HG02973 (cell line): ENCODE data around the gene PUS7L.

Experiments
- ATAC-seq: cut with Tn5 transposase; IDR thresholded peaks from one replicate; pipeline ENCODE4 v1.9.1; 2021; ENCODE audit warnings: moderate library complexity; ENCODE audit not compliant: unreplicated experiment

Gene PUS7L, protein sequence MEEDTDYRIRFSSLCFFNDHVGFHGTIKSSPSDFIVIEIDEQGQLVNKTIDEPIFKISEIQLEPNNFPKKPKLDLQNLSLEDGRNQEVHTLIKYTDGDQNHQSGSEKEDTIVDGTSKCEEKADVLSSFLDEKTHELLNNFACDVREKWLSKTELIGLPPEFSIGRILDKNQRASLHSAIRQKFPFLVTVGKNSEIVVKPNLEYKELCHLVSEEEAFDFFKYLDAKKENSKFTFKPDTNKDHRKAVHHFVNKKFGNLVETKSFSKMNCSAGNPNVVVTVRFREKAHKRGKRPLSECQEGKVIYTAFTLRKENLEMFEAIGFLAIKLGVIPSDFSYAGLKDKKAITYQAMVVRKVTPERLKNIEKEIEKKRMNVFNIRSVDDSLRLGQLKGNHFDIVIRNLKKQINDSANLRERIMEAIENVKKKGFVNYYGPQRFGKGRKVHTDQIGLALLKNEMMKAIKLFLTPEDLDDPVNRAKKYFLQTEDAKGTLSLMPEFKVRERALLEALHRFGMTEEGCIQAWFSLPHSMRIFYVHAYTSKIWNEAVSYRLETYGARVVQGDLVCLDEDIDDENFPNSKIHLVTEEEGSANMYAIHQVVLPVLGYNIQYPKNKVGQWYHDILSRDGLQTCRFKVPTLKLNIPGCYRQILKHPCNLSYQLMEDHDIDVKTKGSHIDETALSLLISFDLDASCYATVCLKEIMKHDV

DNA sequence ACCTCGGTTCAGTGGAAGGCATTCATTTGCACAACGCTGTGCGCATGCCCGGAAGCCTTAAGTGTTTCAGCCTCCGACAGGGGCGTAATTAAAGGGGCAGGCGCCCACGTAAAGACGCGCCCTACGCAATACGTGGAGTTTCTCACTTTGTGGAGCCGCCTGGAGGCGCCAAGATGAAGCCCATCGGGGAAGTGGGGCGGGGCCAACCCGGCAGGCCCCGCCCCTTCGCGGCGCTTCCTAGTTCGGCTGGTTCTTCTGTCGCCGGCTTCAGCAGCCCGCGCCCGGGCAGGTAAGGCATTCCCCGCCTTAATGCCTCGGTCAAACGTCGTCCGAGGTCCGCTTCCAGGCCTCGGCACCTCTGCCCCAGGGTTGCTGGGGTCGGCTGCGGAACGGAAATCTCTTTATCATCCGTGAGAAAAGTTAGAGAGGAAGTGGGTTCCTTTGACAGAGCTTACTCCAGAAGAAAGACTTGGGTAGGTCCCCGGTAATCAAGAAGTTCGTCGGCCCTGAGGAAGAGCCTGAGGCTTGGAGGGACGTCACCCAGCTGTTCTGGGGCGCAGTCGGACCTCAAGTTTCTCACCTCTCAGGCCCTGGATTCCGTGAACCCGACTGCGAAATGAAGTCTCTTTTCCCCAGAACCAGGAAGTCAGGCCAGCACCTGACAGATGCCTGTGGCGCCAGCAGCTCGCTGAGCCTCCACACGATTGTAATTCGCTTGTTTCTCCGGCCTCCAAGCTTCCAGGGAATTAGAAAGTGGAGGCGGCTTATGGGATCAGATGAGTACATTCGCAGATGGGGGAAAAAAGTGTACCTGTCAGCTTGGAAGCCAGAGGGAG is at the start of gene PUS7L, which contains the start of gene IRAK4:
Gene PUS7L (minus strand): TSS at position 63 of the 836 bp plus-strand sequence. CDS start 3,545 bp downstream, outside the sequence.
Gene IRAK4 (plus strand): TSS at position 224 of the 836 bp plus-strand sequence. CDS start 9,161 bp downstream, outside the sequence.
- peak; percentile 98 for ATAC-seq

DNA sequence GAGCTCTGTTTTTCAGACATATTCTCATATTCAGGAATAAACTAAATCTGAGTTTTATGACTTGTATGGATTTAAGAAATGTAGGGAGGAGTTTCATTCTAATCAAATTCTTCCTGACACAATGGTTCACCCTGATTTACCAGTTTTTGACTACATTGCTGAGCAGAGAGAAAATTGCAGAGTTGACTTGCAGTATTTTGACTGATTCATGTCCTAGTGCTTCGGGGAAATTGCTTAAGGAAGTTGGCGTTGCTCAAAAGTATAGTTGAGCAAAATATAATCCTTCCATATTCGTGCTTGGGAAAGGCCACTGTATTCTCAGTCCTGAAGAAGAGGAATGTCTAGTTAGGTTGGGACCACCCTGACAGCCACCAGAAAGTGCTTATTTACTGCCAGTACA is 48.8 kb upstream of the PUS7L start:
- ATAC-seq, result no peak

DNA sequence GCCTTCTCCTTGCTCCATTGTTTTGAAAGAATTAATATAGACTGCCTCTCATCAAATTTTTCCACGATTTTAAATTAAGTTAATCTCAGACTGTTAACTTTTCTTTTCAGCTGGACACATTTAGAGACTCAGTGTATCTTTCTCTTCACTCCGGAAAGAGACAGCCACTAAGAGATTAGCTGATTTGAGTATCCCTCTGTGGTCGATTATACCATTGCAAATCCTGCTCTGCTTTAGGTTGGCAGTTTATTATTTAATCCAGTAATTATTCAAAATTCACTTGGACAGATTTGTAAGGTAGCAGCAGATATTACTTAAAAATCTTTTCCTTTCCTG is 48.1 kb upstream of the PUS7L start:
- no peak for ATAC-seq

DNA sequence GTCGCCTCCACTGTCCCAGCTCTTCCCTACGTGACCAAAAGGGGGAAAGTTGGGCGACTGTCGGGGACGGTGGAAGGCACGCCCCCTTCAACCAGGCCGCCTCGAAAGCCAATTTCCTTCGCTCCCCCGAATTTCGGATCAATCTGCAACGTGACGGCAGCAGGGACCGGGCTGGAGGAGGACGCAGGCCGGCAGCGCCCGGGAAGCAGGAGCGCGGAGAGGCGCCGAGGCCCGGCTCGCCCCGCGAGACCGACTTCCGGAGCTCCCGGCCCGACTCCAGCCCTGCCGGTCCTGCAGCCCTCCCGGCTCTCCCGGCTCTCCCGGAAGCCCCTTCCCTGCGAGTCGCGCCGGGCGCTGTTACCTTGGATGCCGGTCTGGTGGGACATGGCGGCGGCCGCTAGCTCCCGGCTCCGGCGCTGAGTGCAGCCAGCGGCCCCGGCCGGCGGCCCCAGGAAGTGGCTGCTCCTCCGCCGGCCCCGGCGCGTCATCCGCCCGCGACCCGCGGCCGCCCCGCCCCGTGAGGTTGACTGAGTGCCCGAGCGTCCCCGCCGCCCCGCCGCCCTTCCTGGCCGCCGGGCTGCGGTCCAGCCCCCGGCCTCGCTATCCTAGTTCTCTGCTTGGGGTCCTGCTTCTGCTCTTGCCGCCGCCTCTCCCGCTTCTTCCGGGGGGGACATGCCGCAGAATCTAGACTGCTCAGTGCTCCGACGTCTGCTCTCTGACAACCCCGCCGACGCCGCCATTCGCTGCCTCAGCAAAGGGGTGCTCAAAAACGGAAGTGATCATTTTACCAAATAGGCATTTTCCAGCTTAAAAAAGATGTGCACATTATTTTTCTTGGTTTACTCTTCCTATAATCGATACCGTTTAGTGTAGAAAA is 47.5 kb upstream of the PUS7L start, which contains the start of gene TWF1:
Gene TWF1 (minus strand): TSS at position 458 of the 877 bp plus-strand sequence. CDS start 72 bp downstream, at position 386.
- ATAC-seq, result peak; percentile 94

DNA sequence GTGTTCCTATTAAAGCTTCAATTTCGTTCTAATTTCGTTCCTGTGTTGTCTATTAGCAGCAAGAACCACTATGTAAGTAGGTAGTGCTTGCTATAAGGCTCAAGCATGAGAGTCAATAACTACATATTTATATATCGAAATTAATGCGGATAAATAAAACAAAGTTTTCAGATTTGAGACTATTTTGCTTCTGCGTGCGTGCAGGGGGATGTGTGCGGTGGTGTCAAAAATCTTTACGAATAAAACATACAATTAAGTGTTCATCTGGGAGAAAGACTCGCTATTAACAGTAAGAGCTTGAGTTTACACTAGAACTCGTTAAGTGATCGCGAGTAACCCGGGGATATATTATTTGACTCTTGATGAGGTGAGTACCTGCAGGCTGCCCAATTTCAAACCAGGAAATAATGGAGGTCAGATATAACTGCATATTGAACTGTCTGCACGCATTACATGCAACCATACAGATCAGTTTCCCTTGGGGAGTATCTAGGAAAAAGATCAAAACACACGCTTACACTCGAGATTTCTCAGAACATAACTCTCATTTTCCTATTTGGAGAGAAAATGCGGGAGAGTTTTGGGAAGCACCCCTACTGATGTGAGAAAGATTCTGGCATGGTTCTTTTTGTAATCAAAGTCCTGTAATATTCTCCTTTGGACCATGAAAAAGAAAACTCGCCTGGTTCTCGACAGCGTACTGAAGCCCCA is 46.7 kb upstream of the PUS7L start:
- no peak for ATAC-seq

DNA sequence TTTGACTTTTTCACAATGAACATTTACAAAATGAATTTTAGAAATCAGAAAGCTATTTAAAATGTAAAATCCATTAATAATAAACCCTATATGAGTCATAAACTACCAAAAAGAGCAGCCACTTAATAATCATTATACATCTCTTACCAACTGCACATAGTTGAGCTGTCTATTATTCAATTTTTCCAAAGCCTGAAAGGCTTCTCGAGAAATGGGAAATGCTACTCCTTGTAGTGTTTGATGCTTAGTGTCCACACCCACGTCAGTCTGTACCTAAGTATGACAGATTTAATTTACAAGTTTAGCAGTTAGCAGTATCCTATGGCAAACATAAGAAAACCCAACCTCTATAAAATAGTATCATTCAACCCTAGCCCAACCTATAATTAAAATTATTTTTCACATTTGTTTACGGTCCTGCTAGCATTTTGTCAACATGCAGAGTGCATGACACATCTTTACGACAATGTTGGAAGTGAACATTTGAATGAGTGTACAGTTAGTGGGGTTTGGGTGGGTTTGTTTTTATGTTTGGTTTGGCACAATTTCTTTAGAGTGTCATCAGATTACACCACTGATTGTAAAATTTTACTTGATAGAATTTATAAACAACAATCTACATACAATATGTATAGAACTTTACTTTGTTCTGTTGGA is 39.1 kb upstream of the PUS7L start:
- no peak for ATAC-seq

DNA sequence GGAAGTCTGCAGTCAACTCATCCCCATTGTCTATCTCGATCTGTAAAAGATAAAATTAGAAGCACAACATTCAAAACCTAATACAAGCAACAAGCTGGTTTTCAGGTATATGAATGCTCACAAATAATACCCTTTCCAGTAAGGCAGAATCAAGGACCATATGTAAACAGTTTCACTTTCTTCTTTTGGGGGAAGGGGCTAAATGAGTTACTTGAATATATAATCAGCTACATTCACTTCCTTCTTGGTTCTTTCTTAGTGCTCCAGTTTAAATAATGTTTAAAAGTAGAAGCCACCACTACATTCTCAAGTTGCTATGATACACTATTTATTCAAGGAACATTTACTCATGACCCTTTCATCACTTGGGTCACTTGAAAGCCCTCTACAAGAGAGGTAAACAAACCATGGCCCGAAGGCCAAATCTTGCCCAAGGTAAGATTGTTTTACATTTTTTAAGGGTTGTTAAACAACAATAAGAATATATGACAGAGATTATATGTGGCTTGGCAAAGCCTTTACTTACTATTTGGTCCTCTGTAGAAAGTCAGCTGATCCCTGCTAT is 37.2 kb upstream of the PUS7L start:
- no peak for ATAC-seq

DNA sequence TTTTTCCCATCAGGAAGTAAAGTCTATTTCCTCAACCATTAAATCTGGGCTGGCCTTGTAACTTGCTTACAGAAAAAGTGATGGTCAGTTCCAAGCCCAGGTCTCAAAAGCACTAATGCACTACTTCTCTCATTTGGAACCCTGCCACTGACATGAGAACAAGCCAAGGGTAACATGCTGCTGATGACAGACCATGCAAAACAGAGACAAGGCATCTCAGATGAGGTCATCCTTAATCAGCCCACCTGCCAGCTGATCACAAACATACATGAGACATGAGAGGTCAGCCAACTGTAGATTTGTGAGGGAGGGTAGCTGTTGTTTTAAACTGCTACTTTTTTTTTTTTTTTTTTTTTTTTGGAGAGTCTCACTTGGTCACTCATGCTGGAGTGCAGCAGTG is 31.4 kb upstream of the PUS7L start:
- no peak for ATAC-seq

DNA sequence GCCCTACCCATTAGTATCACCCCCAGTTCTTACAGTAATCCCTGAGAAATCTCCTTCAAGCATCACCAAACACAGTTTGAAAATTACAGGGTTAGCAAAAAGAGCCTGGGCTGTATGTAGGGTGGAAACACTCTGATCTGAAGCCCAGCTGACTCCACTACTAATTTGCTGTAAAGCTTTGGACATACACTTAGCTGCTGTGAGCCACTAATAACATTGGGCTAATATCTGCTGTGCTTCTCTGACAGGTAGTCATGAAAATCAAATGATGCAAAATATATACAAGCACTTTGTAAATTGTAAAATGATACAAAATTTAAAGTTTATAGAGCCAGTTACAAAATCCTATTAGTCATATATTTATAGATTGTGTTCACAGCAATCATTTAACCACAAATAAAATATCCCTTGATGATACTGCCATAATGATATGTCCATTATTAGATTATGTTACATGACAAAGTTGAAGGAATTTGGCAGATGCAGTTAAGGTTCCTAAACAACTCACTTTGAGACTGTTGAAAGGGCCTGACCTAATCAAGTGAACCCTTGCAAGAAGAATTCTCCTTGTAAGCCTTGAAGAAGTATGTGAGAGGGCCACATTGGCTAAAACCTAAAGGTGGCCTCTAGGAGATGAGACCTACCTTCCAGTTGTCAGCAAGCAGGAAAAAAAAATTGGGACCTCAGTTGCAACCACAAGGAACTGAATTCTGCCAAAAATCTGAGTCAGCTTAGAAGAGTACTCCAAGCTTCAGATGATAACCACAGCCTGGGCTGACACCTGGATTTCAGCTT is 28.5 kb upstream of the PUS7L start:
- ATAC-seq, result no peak

DNA sequence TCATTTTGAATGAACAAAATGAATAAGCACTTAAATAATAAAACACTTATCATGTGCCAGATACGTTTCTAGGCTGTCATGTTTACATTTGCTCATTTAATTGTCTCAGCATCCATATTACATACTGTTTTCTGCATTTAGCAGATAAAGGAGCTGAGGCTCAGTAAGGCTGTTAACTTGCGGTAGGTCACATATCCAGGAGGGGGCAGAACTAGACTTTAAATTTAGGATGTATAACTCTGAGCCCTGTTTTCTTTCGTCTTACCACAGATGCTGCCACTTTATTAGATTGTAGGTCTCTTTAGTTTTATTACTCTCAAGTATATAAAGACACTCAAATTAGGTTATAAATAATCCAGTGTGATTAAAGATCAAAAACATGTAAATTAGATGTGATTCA is 17.9 kb upstream of the PUS7L start:
- peak; percentile 50 for ATAC-seq

DNA sequence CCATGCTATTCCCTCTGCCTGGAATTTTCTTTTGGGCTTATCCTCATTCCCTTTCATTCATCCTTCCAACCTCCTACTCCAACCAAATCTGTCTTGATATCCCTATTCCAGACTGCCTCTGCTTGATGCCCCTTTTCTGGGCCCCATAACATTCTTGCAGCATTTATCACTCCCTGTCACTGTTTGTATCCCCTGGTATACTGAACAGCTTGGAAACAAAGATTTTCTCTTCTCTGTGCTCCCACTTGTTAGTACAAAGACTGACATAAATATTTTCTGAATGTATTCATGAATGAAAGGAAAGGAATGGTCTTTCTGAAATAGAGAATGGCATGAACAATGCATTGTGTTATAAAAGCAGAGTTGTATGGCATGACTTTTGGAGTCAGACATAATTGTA is 7.7 kb upstream of the PUS7L start:
- ATAC-seq, result no peak

DNA sequence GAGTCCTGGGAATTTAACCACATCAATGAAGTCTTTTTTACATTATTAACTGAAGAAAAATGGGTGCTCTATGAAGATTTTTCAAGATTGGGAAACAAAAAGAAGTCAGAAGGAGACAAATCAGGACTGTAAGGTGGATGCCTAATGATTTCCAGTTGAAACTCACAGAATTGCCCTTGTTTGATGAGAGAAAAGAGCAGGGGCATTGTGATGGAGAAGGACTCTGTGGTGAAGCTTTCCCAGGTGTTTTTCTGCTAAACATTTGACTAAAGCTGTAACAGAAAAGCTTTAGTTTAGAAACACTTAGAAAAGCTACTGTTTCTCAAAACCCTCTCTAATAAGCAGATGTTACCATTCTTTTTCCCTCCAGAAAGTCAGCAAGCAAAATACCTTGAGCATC is 5.9 kb upstream of the PUS7L start:
- ATAC-seq, result no peak

DNA sequence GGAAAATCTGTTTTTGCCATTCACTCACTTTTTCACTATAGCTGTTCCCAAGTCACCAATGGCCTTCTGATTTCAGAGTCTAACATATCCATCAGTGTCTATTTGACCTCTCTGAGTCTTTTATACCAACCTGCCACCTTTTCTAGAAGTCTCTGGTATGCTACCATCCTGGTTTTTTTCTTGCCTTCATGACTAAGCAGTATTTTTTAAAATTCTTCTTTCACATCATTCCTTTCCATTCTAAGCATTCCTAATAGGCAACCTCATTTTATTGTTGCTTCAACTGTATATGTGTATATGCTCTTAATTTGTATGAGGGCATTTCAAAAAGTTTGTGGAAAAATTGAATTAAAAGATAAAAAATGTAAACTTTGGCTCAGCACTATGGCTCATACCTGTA is 5.2 kb upstream of the PUS7L start:
- ATAC-seq, result no peak

DNA sequence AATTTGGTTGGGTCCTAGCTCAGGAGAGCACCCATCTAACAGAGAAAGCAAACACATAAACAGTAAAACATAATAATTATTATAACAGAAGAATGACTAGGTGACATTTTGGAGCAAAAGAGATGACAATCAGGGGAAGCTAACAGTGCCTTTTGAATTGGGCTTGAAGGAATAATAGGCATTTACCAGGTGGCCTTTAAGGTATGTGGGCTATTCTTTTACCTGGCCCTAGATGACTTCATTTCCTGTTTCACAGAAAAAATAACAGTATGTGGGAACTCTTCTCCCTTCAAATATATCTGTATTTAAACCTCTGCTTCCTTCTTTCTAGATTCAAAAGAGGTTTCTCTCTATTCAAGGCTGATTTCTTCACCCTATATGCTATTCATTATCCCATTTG is 4.0 kb upstream of the PUS7L start:
- ATAC-seq, result no peak

DNA sequence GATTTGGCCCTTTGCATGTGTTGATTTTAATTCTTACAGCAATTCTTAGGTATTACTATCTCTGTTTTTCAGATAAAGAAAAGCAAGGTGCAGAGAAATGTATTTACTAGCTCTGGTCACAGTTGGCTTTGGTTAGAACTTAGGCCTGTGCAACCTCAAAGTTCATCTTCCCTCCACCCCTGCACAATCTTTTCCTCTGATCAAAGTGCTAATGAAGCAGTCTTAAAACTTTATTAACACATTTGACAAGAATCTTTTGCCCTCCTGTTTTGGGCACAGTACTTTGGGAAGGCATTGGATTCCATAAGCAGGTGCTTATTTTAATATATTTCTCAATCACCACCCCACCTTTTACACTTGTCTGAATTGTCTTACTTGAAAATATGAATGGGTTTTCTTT is 2.9 kb upstream of the PUS7L start:
- no peak for ATAC-seq

DNA sequence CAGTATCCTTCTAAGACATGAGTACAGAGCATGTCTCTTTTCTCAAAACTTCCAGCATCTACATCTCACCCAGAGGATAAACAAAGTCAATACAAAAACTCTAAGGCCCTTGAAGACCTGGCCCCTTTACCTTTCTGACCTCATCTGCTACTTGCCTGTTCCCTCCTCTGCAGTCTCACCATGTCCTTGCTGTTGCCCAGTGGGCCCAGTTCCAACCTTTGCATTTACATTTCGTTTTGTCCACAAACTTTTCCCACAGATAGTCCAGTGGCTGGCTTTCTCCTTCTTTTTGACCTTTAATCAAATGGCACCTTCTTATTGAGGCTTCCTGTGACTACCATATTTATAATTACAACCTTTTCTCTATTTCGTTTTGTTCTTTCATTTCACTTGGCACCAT is 1.8 kb upstream of the PUS7L start:
- no peak for ATAC-seq

DNA sequence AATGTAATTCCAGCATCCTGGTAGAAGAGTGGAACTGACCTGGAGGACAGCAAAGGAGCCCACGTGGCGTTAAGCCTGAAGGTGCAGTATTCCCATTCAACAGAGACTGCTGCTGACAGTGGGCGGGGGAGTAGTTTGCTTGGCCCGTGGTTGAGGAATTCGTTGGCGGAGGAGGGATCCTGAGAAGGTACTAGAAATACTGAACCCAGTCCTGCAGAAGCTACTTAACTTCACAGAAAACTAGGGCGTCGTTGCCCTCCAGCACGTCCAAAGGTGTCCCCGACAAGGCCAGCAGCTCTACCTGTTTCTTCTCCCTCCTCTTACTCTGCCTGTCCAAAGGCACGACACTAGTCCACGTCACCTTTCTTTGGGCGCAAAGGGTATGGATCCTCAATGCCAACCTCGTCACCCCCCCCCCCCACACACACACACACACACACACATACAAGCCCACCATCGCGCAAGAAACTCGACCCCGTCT is 303 bp downstream of the PUS7L start:
- ATAC-seq, result peak; percentile 0

DNA sequence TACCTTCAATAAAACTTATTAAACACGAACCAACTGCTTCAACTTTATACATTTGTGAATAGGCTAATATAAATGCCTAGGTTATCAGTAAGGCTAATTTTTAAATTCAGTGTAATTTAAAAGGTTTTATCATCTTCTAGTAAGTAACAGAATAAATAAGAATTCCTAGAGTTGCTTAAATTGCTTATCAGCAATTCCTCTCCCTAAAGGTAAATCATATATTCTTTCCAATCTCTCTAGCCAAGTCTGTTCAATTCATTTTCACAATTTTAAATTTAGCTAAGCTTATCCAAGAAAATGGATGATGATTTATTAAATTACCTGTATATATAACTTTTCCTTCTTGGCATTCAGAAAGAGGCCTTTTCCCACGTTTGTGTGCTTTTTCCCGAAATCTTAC is 4.6 kb downstream of the PUS7L start:
- no peak for ATAC-seq
